GM23338 (cell line): ENCODE data around the gene CHRNB2. TPM values are rescaled to one million over a fixed set of nuclear protein-coding genes. Genes with fewer than 3 reads are reported as not detected.

Experiments
- ATAC-seq: fragments of 200-7000 bp; cut with Tn5 transposase; 3 replicates; pipeline ENCODE4 v1.9.1; 2020
- DNase-seq: peaks from one replicate; pipeline ENCODE4 v3.0.0-alpha.2; 2015; ENCODE audit warnings: low spot score
- H2AFZ ChIP-seq: fragments of 200-600 bp; sonication (generic); 2 replicates; pipeline ENCODE4 v1.8.0; 2016; ENCODE audit warnings: antibody characterized with exemption, mild to moderate bottlenecking, moderate library complexity
- H3F3A ChIP-seq: fragments of 200-600 bp; sonication (generic); replicated peaks from 2 replicates; pipeline ENCODE4 v1.8.0; 2017; ENCODE audit warnings: antibody characterized with exemption, mixed run types, low read depth
- H3K27ac ChIP-seq: fragments of 200-600 bp; sonication (generic); 2 replicates; pipeline ENCODE4 v1.6.1; 2016; ENCODE audit warnings: low read depth
- H3K27me3 ChIP-seq: fragments of 200-600 bp; sonication (generic); 2 replicates; pipeline ENCODE4 v1.8.0; 2016; ENCODE audit warnings: mild to moderate bottlenecking, mixed run types, moderate library complexity; ENCODE audit not compliant: insufficient read depth
- H3K36me3 ChIP-seq: fragments of 200-600 bp; sonication (generic); 2 replicates; pipeline ENCODE4 v1.8.0; 2016; ENCODE audit warnings: mild to moderate bottlenecking; ENCODE audit not compliant: insufficient read depth
- H3K4me1 ChIP-seq: fragments of 200-600 bp; sonication (generic); 2 replicates; pipeline ENCODE4 v1.8.0; 2016; ENCODE audit warnings: mild to moderate bottlenecking, moderate library complexity; ENCODE audit not compliant: insufficient read depth
- H3K4me2 ChIP-seq: fragments of 200-600 bp; sonication (generic); 2 replicates; pipeline ENCODE4 v1.7.1; 2017; ENCODE audit warnings: mixed run types
- H3K4me3 ChIP-seq: fragments of 200-600 bp; sonication (generic); 2 replicates; pipeline ENCODE4 v1.6.1; 2016; ENCODE audit warnings: mixed run types
- H3K79me2 ChIP-seq: fragments of 200-600 bp; sonication (generic); replicated peaks from 2 replicates; pipeline ENCODE4 v1.8.0; 2017; ENCODE audit warnings: mild to moderate bottlenecking; ENCODE audit not compliant: insufficient read depth
- H3K9me2 ChIP-seq: fragments of 200-600 bp; sonication (generic); 2 replicates; pipeline ENCODE4 v1.8.0; 2017; ENCODE audit not compliant: insufficient read depth
- H4K20me1 ChIP-seq: fragments of 200-600 bp; sonication (generic); replicated peaks from 2 replicates; pipeline ENCODE4 v1.8.0; 2017; ENCODE audit warnings: mild to moderate bottlenecking; ENCODE audit not compliant: insufficient read depth
- H3K27ac Mint-ChIP-seq: 2 replicates; pipeline ENCODE4 v1.8.0; 2020; ENCODE audit warnings: inconsistent platforms, mild to moderate bottlenecking, moderate library complexity, mixed read lengths
- H3K27me3 Mint-ChIP-seq: 3 replicates; pipeline ENCODE4 v1.8.0; 2022; ENCODE audit warnings: low read depth, mild to moderate bottlenecking, moderate library complexity, mixed read lengths, inconsistent platforms; ENCODE audit not compliant: insufficient read depth, poor library complexity
- H3K36me3 Mint-ChIP-seq: 3 replicates; pipeline ENCODE4 v1.8.0; 2021; ENCODE audit warnings: low read depth, mild to moderate bottlenecking, inconsistent platforms, moderate library complexity, mixed read lengths
- H3K4me1 Mint-ChIP-seq: 3 replicates; pipeline ENCODE4 v1.8.0; 2020; ENCODE audit warnings: mild to moderate bottlenecking, inconsistent platforms, mixed read lengths
- H3K4me3 Mint-ChIP-seq: 3 replicates; pipeline ENCODE4 v1.8.0; 2021; ENCODE audit warnings: moderate library complexity, mild to moderate bottlenecking, inconsistent platforms, mixed read lengths
- H3K9me3 Mint-ChIP-seq: 3 replicates; pipeline ENCODE4 v1.8.0; 2020; ENCODE audit warnings: moderate library complexity, mild to moderate bottlenecking, inconsistent platforms, mixed read lengths
- EZH2 ChIP-seq: fragments of 200-600 bp; sonication (generic); IDR thresholded peaks from one replicate; pipeline ENCODE4 v1.8.0; 2017; ENCODE audit warnings: antibody characterized with exemption, mild to moderate bottlenecking, low read depth; ENCODE audit not compliant: unreplicated experiment
- EZH2phosphoT487 ChIP-seq: fragments of 200-600 bp; sonication (generic); IDR thresholded peaks from one replicate; pipeline ENCODE4 v1.8.1; 2018; ENCODE audit warnings: antibody characterized with exemption; ENCODE audit not compliant: unreplicated experiment
- ZNF331 ChIP-seq: fragments of 250-450 bp; sonication (Bioruptor Pico); IDR thresholded peaks from 2 replicates; pipeline ENCODE4 v1.5.0; 2020; ENCODE audit warnings: low read depth, mild to moderate bottlenecking, moderate library complexity
- ZNF462 ChIP-seq: fragments of 250-450 bp; sonication (Bioruptor Pico); IDR thresholded peaks from 2 replicates; pipeline ENCODE4 v1.5.0; 2020; ENCODE audit warnings: mild to moderate bottlenecking, moderate library complexity
- polyA plus RNA-seq: library from polyadenylated mRNA; unstranded; fragments of >200 nt; fragmentation: Nextera tagmentation; extraction: Ambion mirVana; gene quantifications from 2 replicates; pipeline ENCODE4 v1.2.1, GENCODE V29; 2016
- total RNA-seq: library from RNA; depleted of rRNA; stranded (reverse); fragments of >200 nt; shearing (Covaris generic); gene quantifications from 2 replicates; pipeline ENCODE4 v1.2.3, GENCODE V29; 2014

CHRNB2 gene
- total and polyA plus RNA-seq, 2 experiments from 2014 or later, result 0.73 to 3.6 TPM

DNA sequence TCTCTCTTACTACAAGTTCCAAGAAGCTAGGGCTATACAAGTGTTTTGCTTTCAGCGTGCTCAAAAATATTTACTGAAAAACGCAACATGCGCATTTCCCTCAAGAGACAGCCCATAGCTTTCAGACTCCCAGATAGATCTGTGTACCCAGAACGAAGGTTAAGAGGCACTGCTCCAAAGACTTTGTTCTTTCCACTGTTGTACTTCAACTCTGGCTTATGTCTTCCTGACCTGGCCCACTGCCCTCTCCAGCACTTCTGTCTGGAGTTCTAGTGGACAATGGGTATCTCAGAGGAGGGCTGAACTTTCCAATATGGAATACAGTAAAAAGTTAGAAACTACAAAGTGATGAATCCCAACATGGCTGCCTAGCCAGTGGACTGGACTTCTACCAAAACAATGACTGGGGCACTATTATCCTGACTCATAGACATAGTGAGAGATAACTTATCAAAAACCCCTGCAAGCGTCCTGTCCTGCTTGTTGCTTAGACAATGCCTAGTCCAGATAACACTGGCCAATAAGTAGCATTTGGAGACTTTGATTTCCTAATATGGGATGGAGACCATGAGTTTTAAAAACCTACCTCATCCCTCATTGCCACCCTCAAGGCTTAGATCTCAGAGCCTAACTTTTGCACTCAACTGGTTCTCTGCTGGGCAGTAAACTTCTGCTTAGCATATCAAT, 49.2 kb downstream of the CHRNB2 start:
- Mint-ChIP-seq H3K27me3 (peaks cover 6% of the 10 kb centered on the region), H3K4me3 (no peak overlapping the region), H3K36me3 (no peaks in the 10 kb centered on the region), H3K27ac (0 out of 2 replicates have a peak overlapping the region, but pooled peaks have one; percentile 20), H3K4me1 (peaks cover 32% of the 10 kb centered on the region), H3K9me3 (no peaks in the 10 kb centered on the region)
- no peaks in the 10 kb centered on the region for H3K9me2 ChIP-seq
- H4K20me1 ChIP-seq, result peaks cover 7% of the 10 kb centered on the region; the same call in 1 of the 2 replicates
- H3K4me2 ChIP-seq, result peak overlapping the region; percentile 23
- peaks cover 37% of the 10 kb centered on the region for H3K4me1 ChIP-seq
- ATAC-seq (no peak), DNase-seq (no peak)
- no peaks in the 10 kb centered on the region for H3K27me3 ChIP-seq
- no peak overlapping the region for H2AFZ ChIP-seq
- no peak overlapping the region for H3K27ac ChIP-seq
- no peaks in the 10 kb centered on the region for H3F3A ChIP-seq
- no peaks in the 10 kb centered on the region for H3K36me3 ChIP-seq
- H3K79me2 ChIP-seq, result peaks cover 100% of the 10 kb centered on the region
- no peak overlapping the region for H3K4me3 ChIP-seq
- TF ChIP-seq EZH2 (no peak), EZH2phosphoT487 (no peak), ZNF331 (CRISPR knock-in tag) (no peak), ZNF462 (no peak)
